GM03348 (cell line): Measurements from ENCODE around the gene GPR157.
"Not testable (repeated sequence)": the region's sequence is repeated elsewhere in the genome, so short reads cannot be mapped to it uniquely, and the experiment has no call there.

Experiments
- DNase-seq: peaks from one replicate; pipeline ENCODE4 v3.0.0; 2012; ENCODE audit warnings: low spot score

Gene GPR157

GRCh38 chr1:9118186-9118585 lies 10.7 kb downstream of the GPR157 start:
- no peak for DNase-seq

GRCh38 chr1:9115351-9116205 lies 13.3 kb downstream of the GPR157 start:
- no peak for DNase-seq

GRCh38 chr1:9112961-9113880 lies 15.7 kb downstream of the GPR157 start:
- no peak for DNase-seq

- DNase-seq: no peak
These were observed 16.9 kb downstream of the GPR157 start for GRCh38 chr1:9111957-9112356.

- no peak for DNase-seq
These were observed 17.6 kb downstream of the GPR157 start for GRCh38 chr1:9111357-9111691.

GRCh38 chr1:9110669-9111356 lies 18.1 kb downstream of the GPR157 start:
- peak; percentile 83 for DNase-seq

GRCh38 chr1:9108056-9108665 lies 20.7 kb downstream of the GPR157 start:
- no peak for DNase-seq

GRCh38 chr1:9107136-9107535 lies 21.8 kb downstream of the GPR157 start:
- no peak for DNase-seq

GRCh38 chr1:9106286-9106685 lies 22.6 kb downstream of the GPR157 start:
- no peak for DNase-seq

GRCh38 chr1:9105336-9105867 lies 23.5 kb downstream of the GPR157 start:
- no peak for DNase-seq

- peak; percentile 82 for DNase-seq
These were observed 27.3 kb downstream of the GPR157 start for GRCh38 chr1:9101510-9102146.

- no peak for DNase-seq
These were observed 28.3 kb downstream of the GPR157 start for GRCh38 chr1:9100471-9101043.

- DNase-seq: no peak
These were observed 29.3 kb downstream of the GPR157 start for GRCh38 chr1:9099555-9099954.

GRCh38 chr1:9097947-9098705 lies 30.8 kb downstream of the GPR157 start:
- DNase-seq: no peak

- DNase-seq: no peak
These were observed 33.1 kb downstream of the GPR157 start for GRCh38 chr1:9095818-9096217.

GRCh38 chr1:9093996-9094595 lies 34.8 kb downstream of the GPR157 start:
- not testable (repeated sequence) for DNase-seq

- DNase-seq: no peak
These were observed 35.3 kb downstream of the GPR157 start for GRCh38 chr1:9093581-9093980.

- no peak for DNase-seq
These were observed 35.8 kb downstream of the GPR157 start for GRCh38 chr1:9093091-9093490.

GRCh38 chr1:9088807-9089206 lies 40.1 kb downstream of the GPR157 start:
- no peak for DNase-seq
